ENCODE measurements around the gene FRMPD4.

The FRMPD4 gene

DNA sequence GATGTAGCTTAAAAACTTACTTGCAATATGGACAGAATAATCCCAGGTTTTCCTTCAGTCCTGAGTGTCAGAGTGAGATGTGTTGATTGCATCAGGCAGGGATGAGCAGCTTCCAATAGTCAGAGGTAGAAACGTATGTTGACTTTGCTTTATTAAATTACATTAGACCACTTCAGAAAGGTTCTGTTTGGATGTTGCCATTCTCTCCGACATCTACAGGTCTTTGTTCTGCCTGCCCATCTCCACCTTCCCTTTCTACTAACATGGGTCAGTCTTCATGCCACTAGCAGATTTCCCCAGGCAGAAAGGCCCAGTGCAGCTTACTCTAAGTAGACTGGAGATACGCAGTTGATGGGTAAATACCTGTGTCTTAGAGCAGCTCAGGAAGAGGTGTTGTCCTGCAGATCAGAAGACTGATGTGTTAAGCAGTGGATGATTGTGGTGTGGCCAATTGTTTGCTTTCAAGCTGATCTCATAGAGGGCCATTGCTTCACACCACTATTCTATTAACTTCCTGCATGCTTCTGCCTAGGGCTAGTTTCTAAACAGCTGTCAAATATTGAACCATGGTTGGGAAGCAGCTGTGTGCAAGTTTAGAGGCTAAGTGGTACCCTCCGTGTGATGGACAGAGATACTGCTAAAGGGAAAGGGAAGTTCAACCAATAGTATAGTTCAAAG, 1.8 kb downstream of the FRMPD4 start:
- no peak for TF ChIP-seq ZFX (IDR thresholded peaks at IDR 0.05; ENCODE audit: borderline replicate concordance)
- TF ChIP-seq, protein P1, sequence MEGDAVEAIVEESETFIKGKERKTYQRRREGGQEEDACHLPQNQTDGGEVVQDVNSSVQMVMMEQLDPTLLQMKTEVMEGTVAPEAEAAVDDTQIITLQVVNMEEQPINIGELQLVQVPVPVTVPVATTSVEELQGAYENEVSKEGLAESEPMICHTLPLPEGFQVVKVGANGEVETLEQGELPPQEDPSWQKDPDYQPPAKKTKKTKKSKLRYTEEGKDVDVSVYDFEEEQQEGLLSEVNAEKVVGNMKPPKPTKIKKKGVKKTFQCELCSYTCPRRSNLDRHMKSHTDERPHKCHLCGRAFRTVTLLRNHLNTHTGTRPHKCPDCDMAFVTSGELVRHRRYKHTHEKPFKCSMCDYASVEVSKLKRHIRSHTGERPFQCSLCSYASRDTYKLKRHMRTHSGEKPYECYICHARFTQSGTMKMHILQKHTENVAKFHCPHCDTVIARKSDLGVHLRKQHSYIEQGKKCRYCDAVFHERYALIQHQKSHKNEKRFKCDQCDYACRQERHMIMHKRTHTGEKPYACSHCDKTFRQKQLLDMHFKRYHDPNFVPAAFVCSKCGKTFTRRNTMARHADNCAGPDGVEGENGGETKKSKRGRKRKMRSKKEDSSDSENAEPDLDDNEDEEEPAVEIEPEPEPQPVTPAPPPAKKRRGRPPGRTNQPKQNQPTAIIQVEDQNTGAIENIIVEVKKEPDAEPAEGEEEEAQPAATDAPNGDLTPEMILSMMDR (IDR thresholded peaks at IDR 0.05) = no peak
- no peak overlapping the region for H3K27ac ChIP-seq

DNA sequence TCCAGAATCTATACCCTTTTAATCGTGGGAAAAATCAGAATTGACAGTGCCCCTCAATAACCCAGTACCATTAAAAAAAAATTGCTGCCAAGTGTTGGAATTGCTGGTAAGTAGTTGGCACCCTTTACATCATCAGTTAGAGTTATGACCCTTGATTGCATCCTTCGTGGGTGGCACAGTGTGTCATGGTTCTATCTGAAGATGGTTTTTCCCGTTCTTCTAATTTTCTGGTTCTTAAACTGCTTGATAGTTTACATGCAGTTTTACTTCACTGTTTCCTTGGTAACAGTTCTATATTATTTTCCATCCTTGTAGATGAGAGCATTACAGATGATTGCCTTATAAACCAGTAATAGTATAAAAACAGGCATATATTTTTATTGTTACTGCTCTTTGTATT, 3.2 kb downstream of the FRMPD4 start:
- no peak overlapping the region for H3K27ac ChIP-seq
- TF ChIP-seq, protein P1 (IDR thresholded peaks at IDR 0.05) = no peak
- no peak for TF ChIP-seq ZFX (IDR thresholded peaks at IDR 0.05; ENCODE audit: borderline replicate concordance)

DNA sequence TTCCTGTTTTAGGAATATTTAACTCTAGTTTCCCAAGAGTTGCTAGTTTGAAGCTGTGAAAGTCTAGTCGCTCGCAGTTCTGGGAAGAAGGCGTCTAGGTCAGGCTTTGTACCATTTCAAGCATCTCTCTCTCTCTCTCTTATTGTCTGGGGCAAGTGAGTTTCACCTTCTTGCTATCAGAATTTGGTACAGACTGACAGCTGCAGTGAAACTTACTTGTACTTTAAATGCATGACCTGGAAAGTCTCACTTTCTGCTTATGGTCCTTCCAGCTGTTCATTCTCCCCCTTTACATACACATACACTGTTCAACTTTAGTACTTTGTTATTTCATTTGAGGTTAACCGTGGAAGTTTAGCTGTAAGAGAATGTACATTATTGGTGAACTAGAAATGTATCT, 4.4 kb downstream of the FRMPD4 start:
- TF ChIP-seq, protein P1 (IDR thresholded peaks at IDR 0.05) = no peak
- no peak for TF ChIP-seq ZFX (IDR thresholded peaks at IDR 0.05; ENCODE audit: borderline replicate concordance)

DNA sequence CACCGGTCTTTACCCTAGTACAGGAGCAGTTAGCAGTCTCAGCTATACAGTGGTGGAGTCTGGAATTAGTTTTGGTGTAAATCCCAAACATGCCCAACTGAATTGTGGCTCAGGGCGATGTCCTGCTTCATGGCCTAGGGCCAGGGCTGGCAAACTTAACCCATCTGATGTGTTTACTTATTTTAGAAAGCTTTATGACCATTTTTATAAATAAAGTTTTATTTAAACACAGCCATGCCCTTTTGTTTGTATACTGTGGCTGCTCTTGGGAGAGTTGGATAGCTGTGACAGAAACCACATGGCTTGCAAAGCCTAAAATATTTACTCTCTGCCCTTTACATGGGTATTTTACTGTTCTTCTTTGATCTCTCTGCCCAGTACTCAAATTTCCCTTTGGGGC, 7.1 kb downstream of the FRMPD4 start:
- no peak for TF ChIP-seq ZFX (IDR thresholded peaks at IDR 0.05; ENCODE audit: borderline replicate concordance)
- TF ChIP-seq, protein P1 (IDR thresholded peaks at IDR 0.05) = no peak
- H3K27ac ChIP-seq = no peak overlapping the region

More for the DNA sequence above, 4.4 kb downstream of the FRMPD4 start:
- H3K27ac ChIP-seq = no peak overlapping the region

DNA sequence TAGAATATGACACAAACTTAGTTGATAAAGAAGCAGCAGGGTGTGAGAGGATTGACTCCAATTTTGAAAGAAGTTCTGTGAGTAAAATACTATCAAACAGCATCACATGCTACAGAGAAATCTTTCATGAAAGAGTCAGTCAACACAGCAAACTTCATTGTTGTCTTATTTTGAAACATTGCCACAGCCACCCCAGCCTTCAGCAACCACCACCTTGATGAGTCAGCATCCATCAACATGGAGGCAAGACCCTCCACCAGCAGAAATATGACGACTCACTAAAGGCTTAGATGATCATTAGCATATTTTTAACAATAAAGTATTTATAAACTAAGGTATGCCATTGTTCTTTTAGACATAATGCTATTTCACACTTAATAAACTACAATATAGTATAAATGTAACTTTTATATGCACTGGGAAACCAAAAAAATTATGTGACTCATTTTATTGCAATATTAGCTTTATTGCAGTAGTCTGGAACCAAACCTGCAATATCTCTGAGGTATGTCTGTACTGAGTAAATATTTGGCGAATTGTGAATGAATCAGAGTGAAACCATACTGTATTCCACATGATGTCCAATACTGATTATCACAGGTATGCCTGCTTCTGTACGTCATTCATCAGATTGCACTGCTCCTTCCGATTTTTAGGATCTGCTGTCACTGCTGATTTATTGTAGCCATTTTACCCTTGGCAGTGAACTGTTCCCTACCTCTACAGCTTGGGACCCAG, 11.6 kb downstream of the FRMPD4 start:
- H3K27ac ChIP-seq = no peak overlapping the region
- TF ChIP-seq, protein P1 (IDR thresholded peaks at IDR 0.05) = no peak

DNA sequence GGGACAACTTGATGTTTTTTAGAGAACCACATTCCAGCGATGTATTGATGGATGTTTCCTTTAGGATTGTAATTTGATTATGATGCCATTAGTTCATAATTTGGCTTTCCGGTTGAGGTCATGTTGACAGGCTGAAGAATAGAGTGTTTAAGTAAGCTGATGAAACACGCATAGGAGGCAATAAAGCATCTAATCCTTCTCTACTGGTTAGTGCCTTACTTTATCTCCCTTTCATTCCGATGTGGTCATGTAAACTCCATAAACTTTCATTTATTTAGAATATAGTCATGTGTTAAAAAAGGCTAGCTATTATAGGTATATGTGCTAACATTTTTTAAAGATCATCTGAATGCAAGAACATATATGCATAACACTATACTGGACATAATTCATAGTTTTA, 15.0 kb downstream of the FRMPD4 start:
- TF ChIP-seq, protein P1 (IDR thresholded peaks at IDR 0.05) = no peak
- no peak for TF ChIP-seq ZFX (IDR thresholded peaks at IDR 0.05; ENCODE audit: borderline replicate concordance)

DNA sequence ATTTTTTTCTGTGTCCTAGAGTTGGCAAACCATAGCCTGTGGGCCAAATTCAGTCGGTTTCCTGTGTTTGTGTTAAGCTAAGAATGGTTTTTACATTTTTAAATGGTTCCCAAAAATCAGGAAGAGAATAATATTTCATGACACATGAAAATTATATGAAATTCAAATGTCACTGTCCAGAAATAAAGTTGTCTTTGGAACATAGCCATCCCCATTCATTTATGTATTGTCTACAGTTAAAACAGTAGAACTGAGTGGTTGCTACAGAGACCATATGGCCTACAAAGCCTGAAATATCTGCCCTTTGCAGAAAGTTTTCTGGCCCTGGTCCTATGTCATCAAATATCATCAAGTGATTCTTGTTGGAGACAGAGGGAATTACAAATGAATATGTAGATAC, 15.5 kb downstream of the FRMPD4 start:
- TF ChIP-seq, protein P1 (IDR thresholded peaks at IDR 0.05) = no peak
- no peak for TF ChIP-seq ZFX (IDR thresholded peaks at IDR 0.05; ENCODE audit: borderline replicate concordance)
- no peak overlapping the region for H3K27ac ChIP-seq

More for the DNA sequence above, 15.0 kb downstream of the FRMPD4 start:
- H3K27ac ChIP-seq = no peak overlapping the region

Measured in 22Rv1 (cell line).